GM12864 (cell line): Measurements from ENCODE around the gene IRF3.

Experiments
- DNase-seq: peaks from one replicate; pipeline ENCODE4 v3.0.0-alpha.2; 2011; ENCODE audit warnings: low read depth
- H3K4me3 ChIP-seq: 2 replicates; pipeline ENCODE4 v1.5.1; 2011; ENCODE audit warnings: mild to moderate bottlenecking, low read depth, low read length, control low read depth
- CTCF ChIP-seq: IDR thresholded peaks from 2 replicates; pipeline ENCODE4 v1.5.1; 2011; ENCODE audit warnings: low read depth, mild to moderate bottlenecking, moderate library complexity, low read length, control low read depth, inconsistent platforms; ENCODE audit errors: missing control alignments

Gene IRF3

GRCh38 chr19:49651820-49652550 is 13.7 kb downstream of the IRF3 start:
- no peak overlapping the region for H3K4me3 ChIP-seq
- TF ChIP-seq CTCF = no peak
- DNase-seq = no peak

- TF ChIP-seq CTCF = no peak
- no peak for DNase-seq
- H3K4me3 ChIP-seq = no peak overlapping the region
Measured at GRCh38 chr19:49651029-49651819, 14.4 kb downstream of the IRF3 start.

GRCh38 chr19:49646586-49646985 is 19.1 kb downstream of the IRF3 start:
- no peak for TF ChIP-seq CTCF
- no peak overlapping the region for H3K4me3 ChIP-seq
- no peak for DNase-seq

DNA sequence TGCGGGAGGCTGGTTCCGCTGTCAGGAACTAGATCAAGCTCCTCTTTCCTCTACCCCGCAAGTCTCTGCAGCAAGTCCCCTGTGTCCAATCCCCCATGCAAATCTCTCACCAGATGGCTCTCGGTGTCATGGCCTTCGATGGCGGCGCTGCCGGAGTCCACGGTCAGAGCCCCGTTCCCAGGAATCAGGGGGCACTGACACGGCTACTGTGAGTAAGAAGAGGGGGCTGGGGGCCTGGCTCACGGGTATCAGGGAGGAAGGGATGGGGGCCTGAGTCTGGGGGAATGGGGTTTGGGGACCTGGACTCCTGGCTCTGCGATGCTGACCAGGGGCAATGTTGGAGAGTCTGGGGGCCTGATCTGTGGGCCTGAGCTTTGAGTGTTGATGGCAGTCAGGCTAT is 19.7 kb downstream of the IRF3 start:
- no peak for TF ChIP-seq CTCF
- no peak overlapping the region for H3K4me3 ChIP-seq
- no peak for DNase-seq

DNA sequence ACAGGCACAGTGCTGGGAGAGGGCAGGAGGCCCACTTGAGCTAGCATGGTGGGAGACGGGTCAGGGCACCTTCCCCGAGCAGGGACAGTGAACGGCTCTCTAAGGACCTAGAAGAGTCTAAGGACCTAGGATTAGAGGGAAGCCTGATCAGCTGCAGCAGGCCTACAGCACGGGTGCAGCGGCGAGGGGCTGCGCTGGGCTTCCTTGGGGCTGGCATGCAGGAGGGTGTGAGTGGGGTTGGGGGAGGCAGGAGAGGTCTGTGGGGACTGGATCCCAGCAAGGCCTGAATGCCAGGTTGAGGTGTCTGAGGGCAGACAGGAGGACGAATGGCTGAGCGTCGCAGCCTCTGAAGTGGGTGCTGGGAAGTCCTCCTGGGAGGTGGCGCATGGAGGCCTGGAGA is 20.1 kb downstream of the IRF3 start:
- no peak for TF ChIP-seq CTCF
- H3K4me3 ChIP-seq = no peak overlapping the region
- DNase-seq = no peak

DNA sequence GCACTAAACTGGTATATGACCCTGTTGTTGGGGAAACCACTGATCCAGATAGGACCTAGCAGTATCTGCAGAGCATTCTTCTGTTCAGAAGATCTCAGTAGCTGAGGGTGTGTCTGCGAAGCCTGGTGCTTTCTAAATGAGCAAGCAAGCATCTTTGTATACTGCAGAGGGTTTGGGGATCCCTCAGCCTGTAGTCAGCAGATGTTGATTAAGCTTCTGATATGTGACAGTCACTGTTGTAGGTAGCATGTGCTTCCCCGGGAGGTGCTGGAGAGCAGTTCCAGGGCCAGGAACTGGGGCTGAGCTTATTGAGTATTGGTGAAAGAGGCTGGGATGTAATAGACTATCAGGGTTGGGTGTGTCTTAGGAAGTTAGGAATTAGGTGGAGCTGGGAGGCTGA is 22.2 kb downstream of the IRF3 start:
- no peak for DNase-seq
- H3K4me3 ChIP-seq = no peak overlapping the region; the same call in 1 of the 2 replicates
- no peak for TF ChIP-seq CTCF
